NK-92 (cell line): Measurements from ENCODE around the gene RORC.

ENCODE experiments used
- DNase-seq: peaks from one replicate; lab custom pipeline; 2025; ENCODE audit not compliant: unreplicated experiment; lab: John Stamatoyannopoulos, UW

Gene RORC

DNA sequence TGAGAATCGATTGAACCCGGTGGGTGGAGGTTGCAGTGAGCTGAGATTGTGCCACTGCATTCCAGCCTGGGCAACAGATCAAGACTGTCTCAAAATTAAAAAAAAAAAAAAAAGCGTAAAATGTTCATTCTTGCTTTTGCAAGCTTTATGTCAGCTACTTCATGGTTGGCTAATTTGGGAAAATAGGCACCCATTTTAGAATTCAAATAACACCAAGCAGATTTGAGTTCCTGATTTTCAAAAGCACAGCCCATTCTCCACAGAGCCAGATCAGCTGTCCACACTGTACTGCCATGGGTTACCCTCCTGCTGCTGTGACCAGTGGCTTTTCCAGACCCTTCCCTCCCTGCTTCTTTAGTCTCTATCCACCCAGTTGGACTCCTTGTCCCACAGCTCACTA lies 17.5 kb upstream of the RORC start:
- DNase-seq, result no peak

DNA sequence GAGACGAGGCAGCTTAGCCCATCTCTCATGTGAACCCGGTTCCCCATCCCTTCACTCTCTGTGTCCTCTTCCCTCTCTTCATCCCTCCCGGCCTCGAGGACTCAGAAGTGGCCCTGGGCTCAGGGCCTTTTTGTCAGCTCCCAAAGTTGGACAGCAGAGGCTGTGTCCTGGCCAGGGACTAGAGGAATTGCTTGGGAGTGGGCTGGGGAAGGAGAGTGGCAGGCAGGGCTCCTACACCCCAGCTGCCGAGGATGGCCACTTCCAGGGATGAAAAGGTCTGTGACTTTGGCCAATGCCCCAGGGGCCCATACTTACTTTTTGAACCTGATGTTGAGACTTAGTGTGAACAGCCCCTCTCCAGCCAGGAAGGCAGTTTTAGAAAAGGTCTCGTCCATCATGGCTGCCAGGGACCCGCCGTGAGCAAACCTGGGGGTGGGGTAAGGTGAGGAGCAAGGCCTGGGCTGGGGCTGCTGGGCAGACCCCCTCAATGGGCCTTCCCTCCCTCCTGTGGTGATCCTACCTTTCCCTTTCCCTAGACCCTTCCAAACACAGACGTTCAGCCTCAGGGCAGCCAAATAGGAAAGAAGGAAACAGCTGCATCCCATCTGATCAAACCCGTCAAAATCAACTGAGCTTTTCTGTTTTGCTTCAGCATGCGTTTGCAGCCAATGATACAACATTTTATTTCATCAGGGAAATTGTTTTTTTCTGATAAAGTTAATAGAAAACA lies 16.4 kb upstream of the RORC start:
- no peak for DNase-seq

DNA sequence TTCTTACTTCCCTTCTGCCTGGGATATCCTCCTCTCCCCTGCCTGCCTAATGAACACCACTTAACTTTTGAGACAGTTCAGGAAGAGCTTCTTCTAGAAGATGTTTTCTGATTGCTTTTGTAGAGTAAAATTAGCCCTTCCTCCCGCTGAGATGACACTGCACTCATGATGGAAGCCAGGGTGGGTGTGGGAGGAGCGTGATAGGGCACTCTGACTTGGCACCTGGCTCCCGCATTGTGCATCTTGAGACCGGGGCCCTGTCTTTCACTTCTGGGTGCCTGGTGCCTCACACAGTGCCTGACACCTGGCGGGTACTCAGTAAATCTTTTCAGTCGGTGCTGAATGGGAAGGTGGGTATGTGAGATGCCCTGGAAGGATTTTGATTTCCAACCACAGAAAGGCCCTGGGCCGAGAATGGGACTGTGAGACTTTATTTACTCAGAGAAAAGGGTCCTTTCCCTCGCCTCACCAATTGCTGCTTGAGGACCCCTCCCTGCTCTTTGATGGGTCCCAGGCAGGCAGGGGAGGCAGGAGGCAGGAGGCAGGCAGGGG lies 15.2 kb upstream of the RORC start:
- no peak for DNase-seq

DNA sequence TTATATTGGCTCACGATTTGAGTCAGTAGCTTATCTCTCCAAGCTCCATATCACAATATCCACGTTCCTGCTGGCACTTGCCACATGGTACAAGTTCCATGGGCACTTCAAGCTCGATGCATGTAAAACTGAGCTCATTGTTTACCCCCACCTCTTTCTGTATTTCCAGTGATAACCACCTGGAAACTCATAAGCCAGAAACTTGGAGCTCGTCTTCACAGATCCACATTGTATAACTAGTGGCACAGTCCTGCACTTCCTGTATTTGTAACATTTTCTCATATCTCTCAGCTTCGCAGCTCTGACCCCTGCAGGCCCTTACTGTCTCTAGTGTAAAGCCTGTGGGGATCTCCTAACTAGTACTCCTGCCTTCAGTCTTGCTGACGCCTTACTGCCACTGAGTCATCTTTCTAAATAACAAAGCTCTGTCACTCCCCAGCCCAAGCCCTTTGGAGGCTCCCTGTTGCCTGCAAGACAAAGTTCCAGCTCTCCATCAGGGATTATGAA lies 14.5 kb upstream of the RORC start:
- DNase-seq, result no peak

DNA sequence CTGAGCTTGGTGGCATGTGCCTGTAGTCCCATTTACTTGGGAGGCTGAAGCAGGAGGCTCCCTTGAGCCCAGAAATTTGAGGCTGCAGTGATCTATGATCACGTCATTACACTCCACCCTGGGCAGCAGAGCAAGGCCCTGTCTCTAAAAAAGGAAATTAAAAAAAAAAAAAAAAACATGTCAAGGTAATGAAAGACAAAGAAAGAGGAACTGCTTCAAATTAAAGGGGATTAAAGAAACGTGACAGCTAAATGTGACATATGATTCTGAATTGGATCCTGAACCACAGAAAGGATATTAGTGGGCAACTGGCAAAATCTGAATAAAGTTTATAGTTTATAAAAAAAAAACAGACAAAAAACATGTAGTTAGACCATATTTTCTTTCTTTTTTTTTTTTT lies 11.8 kb upstream of the RORC start:
- no peak for DNase-seq

DNA sequence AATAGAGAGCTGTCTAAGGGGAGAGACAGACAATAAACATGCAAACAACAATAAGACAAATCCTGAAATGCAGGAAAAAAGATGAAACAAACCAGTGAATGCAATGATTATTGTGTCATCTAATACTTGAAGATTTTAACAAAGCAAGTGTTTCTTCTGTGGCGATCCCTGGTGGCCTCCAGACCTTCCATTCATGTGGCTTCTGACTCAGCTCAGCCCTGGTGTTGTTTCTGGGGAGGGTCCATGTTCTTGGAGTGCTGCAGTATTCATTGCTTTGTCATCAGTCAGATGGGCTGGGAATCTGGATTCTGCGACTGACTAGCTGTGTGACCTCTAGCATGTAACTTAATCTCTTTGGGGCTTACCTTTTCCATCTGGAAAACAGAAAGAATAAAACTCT lies 9.5 kb upstream of the RORC start:
- DNase-seq, result no peak

DNA sequence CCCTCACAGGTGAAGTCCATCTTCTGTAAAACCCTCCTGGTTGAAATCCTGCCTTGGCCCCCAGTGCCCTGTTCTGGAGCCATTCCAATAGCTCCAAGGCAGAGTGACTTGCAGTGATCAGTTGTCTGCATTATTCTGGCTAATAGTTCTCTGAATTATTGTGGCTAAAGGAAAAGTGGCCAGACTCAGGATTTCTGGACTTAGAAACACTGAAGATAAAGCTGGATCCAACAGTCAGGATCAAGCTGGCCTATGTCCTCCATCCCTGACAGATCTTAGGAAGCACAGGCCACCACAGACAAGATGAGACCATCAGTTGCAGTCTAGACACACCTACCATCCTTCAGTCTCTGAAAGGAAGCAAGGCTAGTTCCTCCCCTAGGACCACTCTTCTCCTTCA lies 8.8 kb upstream of the RORC start:
- DNase-seq, result no peak

DNA sequence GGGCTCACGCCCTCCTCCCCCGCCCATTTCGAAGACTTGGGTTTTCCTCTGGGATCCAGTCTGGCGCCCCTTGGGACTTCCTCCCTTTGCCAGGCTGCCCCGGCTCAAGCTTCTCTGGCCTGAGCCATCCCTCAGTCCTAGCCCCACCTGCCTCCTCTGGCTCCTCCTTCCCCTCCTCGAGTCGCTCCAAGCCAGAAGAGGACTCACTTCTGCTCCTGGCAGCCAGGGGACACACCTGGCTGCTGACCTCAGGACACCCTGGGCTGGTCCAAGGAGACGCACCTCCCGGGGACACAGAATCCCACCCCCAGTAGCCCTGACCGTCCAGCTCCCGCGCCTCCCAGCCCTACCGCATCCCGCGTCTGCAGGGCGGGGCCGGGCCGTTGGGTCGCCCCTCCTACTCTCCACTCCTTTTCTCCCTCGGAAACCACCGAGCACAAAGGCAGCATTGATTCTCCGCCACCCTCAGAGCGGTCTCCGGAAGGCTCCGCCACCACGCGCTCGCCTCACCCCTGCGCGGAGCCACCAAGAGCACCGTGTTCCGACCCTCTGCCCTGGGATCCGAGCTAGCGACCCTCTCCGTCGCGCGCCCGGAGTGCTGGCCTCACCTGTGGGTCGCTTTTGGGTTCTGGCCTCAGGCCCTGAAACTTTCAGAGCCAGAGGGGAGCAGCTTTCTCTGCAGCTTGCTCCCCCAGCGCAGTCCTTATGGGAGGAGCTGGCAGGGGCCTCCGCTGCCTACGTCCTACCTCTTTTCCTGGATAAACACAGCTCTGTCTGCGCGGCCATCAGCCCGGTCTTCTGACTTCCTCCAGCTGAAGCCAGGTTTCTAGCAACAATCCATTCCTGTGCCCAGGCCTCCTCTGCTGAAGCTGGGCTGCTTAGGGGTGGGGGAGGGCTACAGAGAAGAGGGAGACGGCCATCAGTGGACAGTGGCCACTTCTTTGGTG lies 8.1 kb upstream of the RORC start, which contains the start of gene C2CD4D:
TSS of gene C2CD4D (minus strand) at position 364 of the 947 bp plus-strand sequence. CDS start 831 bp downstream, outside the sequence.
- no peak for DNase-seq

DNA sequence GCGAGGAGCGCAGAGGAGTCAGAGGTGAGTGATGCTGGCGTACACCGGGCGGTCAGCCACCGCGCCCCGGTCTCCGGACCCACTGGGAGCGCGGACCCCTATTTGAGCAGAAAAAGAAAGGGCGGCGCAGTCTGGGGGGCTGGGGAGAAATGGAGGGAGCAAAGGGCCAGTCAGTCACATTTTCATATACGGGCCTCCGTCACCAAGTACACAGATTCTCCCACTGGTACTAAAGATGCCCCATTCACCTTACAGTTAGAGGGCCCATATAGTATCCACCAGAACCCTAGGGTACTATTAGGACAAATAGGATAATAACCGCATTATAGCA lies 7.4 kb upstream of the RORC start:
- DNase-seq, result no peak

DNA sequence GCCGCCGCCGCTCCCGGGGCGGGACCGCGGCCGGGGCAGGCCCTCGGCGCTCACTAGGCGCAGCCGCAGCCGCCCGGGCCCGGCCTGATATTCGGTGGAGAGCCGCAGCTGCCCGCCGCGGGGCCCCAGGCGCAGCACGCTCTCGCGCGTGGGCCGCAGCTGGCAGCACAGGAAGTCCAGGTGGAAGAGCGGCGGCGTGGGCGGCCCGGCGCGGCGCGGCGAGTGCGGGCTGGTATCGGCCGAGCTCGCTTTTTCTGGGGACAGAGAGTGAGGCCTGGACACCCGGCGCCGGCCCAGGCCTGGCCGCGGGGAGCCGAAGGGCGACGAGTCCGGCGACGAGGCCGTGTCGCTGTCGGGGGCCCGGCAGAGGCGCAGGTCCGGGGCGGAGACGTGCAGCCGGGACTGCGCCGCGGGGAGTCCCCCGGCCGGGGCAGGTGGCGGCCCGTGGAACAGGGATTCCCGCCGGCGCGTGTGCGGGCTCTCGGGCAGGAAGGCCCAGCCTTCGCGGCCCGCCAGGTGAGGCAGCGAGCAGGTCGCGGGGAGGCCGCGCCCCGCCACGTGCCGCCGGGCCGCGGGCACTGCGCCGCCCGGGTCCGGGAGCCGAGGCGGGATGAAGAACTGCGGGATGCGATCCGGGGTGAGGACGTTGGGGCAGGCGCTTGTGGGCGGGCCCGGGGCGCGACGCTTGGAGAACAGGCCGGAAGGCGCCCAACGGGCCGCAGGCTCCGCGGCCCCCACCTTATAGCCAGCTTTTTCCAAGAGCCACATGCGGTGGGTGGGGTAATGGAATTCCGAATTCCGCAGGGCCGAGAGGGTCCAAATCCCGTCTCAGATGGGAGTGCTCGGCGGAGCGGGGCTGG lies 6.8 kb upstream of the RORC start:
- no peak for DNase-seq

DNA sequence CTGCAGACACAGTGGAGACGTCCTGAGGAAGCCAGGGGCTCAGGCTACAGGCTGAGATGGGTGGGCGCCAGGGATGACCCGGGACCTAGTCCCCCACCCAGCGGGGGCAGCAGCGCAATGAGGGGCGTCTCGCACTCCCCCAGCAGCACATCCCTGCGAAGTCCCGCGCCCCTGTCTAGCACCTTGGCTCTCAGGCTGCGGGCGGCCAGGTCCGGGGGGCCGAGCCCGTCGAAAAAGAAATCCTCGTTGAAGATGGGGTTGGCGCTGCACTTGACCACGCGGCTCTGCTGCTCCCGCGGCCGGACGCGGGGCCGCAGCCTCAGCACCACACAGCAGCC lies 6.3 kb upstream of the RORC start:
- no peak for DNase-seq

DNA sequence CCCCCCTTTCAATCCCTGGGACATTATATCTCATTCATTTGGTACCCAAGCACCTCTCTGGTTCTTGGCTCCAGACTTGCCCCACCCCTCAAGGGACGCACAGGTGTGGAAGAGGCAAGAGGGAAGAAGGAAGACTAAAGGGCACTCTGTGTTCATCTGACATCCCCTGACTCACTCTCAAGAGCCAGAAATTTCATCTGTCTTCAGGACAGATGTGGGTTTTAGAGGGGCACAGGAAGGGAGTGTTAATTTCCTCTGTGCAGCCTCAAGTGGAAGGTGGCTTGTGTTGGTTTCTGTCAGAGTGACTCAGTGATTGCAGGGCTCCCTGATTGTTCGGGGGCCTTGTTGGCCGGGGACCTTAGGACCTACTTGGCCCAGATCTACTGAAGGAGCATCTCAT lies 5.6 kb upstream of the RORC start:
- no peak for DNase-seq

DNA sequence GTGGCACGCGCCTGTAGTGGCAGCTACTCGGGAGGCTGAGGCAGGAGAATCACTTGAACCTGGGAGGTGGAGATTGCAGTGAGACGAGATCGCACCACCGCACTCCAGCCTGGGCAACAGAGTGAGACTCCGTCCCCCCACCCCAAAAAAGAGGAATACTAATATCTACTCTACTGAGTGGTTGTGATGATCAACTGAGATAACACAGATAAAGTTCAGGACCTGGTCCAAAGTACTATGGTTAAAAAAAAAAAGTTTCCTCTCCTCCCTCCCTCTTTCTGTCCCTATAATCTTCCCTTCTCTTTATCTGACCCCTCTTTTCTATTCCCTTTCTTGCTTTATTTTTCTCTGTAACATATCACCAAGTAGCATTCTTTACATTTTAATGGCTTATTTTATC lies 4.0 kb upstream of the RORC start:
- no peak for DNase-seq

DNA sequence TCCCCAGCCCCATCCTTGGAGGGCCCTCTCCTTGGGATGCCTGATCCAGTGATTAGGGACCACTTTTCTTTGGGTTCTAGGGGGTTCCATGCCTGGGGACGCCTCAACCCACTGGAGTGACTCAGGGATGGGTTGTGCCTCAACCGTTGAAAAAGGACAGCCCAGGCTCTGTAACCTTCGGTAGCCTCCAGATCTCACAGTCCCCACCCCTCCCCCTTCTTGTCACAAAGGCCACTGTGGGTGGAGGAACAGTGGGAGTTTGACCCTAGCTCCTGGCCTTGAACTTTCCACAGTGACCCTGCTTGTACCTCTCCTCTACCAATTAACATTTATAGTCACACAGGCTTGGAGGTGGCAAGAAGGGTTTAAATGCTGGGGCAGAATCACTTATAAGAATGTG lies 2.6 kb upstream of the RORC start:
- DNase-seq, result no peak

DNA sequence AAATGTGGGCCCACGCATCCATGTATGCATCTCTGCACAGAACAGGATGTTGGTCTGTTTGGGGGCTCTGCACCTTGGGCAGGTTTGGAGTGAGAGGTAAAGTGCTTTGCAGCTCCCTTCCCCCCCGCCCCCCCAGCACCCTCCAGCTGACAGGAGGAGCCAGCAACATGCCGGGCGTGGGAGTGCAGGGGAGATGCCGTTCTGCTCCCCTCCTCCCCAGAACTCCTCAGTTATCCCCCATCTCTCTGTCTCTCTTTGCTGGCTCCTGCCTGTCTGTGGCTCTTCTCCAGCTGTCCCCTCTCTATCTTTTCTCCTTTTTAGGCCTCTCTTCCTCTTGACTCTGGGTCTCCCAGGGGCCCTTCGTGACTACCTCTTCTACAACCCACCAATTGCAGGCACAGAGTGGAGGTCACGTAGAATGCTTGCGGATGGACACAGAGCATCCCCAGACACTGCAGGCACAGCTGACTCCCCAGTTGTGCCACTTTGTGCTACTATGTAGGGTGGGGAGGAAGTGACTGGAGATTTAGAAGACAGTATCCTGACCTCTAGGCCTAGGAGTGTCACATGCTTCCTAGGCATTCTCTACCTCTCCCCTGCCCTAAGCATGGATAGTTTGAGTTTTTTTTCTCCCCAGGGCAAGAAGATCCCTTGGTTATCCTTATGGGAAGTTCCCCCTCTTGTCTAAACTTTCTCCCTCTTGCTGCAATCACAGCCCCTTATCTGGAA lies 1.7 kb upstream of the RORC start:
- DNase-seq, result no peak

DNA sequence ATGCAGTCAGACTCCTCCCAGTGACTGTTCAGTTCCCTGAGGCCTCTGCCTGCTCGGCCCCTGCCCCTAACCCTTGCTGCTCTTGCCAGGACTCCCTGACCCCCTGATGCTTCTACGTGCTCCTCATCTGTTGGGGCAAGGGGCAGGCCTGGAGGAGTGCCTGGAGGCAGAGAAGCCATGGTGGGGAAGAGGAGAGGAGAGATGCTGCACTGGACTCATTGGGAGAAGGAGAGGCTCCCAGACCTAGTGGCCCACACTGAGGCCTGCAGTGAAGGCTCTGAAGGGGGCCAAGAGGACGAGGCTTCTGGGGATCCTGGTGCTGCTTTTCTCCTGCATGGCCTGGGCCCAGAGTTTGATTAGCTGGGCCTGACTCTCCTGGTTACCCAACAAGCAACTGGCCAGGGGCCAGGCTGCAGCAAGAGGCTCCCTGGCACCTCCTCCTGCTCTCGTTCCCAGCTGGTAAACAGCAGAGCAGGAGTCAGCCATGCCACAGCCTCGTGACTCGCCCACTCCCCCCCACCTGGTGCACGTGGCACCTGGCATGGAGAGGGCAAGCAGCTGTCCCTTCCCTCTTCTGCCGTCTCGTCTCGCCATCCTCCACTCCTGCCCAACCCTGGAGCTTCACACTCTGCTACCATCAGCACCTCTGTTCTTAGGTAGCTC lies 847 bp upstream of the RORC start:
- no peak for DNase-seq

DNA sequence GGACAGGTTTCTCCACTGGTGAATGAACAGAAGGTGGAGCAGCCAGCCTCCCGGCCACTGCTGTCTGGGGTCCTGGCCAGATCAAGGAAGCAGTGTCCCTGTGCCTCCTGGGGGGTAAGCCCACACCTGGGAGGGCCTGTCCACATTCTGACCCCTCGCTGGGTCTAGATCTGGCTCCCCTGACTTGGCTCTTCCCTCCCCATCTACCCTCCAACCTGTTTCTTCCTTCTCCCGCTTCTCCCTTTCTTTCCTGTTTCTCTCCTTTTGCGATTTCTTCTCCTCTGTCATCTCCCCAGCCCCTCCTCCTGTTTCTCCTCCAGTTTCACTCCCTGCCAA lies 378 bp downstream of the RORC start:
- no peak for DNase-seq

DNA sequence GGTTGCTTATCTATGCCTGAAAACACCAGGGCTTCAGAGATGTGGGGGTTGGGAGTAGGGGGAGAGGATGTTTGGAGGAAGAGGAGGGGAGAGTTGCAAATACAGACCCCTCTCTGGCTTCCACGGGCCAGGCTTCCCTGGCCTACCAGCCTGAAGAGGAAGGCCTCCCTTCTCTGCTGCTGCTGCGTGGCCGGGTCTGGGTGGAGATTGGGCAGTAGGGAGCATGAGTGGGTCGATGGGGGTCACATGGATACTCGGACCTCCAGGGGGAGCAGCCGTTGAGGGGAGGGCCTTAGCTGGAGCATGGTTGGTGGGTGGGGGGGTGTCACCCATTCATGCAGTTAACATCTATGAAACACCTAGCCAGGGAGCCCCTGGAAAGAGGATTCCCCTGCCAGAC lies 1.5 kb downstream of the RORC start:
- DNase-seq, result no peak

DNA sequence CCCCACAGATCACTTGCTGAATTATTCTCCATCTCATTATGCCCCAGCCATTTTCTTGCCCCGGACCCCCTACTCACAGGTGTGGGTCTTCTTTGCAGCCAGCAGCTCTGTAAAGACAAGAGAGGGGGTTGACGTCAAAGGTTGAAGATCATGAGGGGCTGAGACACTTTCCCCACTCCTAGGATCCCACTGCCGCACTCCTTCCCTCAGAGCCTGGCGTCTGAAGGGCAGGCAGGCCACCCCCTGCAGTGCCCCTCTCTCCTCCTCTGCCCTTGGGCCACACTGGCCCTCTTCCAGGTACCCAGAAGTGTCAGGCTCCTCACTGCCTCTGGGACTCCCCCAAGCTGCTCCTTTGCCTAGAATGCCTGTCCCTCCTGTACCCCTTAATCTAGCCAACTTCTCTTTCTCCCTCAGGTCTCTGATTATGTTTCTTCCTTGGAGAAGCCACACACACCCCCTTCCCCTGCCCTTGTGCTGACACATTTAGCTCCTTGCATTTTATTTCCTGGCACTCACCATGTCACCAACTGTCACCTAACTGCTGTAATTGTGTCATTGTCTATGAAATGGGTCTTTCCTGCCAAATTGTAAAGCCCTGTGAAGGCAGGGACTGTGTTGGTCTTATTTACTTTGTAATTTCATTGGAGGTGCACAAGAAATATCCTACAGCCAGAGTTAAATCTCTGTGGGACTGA lies 2.1 kb downstream of the RORC start:
- DNase-seq, result no peak
